Measurements from ENCODE around the gene ROBO3. TPM values are rescaled to one million over a fixed set of nuclear protein-coding genes. Genes with fewer than 3 reads are reported as not detected.

The ROBO3 gene
- total and polyA plus RNA-seq, 2 donors (not counting 3 experiments of a cell fraction or from before 2014, with no cell fraction given): 27.1 to 65.4 TPM

DNA sequence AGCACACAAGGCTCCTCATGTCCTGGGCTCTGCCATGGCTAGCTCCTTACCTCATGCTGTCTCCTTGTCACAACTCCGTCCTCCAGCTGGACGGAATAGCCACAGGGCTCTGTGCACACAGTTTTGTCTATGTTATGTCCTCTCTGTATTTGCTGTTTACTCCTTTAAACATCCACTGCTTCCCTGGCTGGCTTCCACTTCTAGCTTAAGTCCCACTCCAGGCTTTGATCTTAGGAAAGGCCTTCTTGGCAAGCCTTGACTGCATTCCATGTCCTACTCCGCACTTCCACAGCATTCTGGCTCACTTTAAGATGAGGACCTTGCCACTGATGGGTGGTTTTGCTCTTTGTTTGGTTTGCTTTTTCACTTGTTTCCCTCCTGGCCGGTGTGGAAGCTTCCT, 22.9 kb upstream of the ROBO3 start:
- Histone ChIP-seq H3K9me1 (replicated peaks; ENCODE audit: control insufficient read depth, extremely low read depth, insufficient read depth, low read length) (no peaks in the 10 kb centered on the region), H3K27ac (ENCODE audit: insufficient read depth, low read depth, low read length) (no peak overlapping the region), H3K4me3 (replicated peaks in 1 of 3; ENCODE audit: insufficient read depth in 1 of 3, low read depth in 1 of 3, low read length in 3 of 3) (no peak overlapping the region), H3K9ac (replicated peaks; ENCODE audit: extremely low read depth, insufficient read depth, low read length) (no peak overlapping the region), H3K9me3 (replicated peaks; ENCODE audit: control insufficient read depth, insufficient read depth, low read length) (no peaks in the 10 kb centered on the region), H3K36me3 (ENCODE audit: control insufficient read depth in 2 of 2, extremely low read depth in 1 of 2, insufficient read depth in 2 of 2, low read length in 2 of 2) (no peaks in the 10 kb centered on the region), H3K27me3 (ENCODE audit: control insufficient read depth in 2 of 2, insufficient read depth in 2 of 2, low read length in 2 of 2) (peaks cover 79 to 95% of the 10 kb centered on the region in 2 experiments), H3K4me2 (ENCODE audit: insufficient read depth, low read length) (no peak overlapping the region), H4K20me1 (replicated peaks; ENCODE audit: control insufficient read depth, extremely low read depth, insufficient read depth, low read length) (no peaks in the 10 kb centered on the region), H3K79me2 (ENCODE audit: control insufficient read depth, insufficient read depth, low read length) (no peaks in the 10 kb centered on the region), H2AFZ (ENCODE audit: low read depth, low read length) (no peak overlapping the region), H3K4me1 (ENCODE audit: control insufficient read depth, extremely low read depth, insufficient read depth, low read length) (peaks cover 1% of the 10 kb centered on the region)
- dilution Hi-C loops (cut with MboI; ENCODE audit: extremely low pct_ligation_motif_present, low sequenced_read_pairs) (no loop called here), intact Hi-C loops (cut with micrococcal nuclease) (no loop called here)
- POLR2A ChIA-PET: no interaction called here
- CTCF ChIA-PET: interaction anchor here (1.6 to 5.1 kb wide), 3 partner anchors 24 to 173 kb away, joined by 4 to 26 read pairs (median 8); no protein-coding TSS in a partner anchor
- FAIRE-seq (no peak), DNase-seq (ENCODE audit: low read depth, low spot score) (no peak)
- TF ChIP-seq FOS (IDR thresholded peaks at IDR 0.05; ENCODE audit: borderline replicate concordance, insufficient read depth, low read length) (no peak), CTCF (IDR thresholded peaks at IDR 0.05; ENCODE audit: extremely low read depth in 1 of 2, insufficient read depth in 1 of 2, low read depth in 1 of 2, low read length in 2 of 2) (no peak), POLR2A (IDR thresholded peaks at IDR 0.05; ENCODE audit: low read depth, low read length) (no peak), EZH2 (IDR thresholded peaks at IDR 0.05; ENCODE audit: borderline replicate concordance, low read depth, low read length, severe bottlenecking) (no peak), MAX (IDR thresholded peaks at IDR 0.05; ENCODE audit: insufficient read depth, insufficient read length) (no peak), MYC (IDR thresholded peaks at IDR 0.05; ENCODE audit: low read depth, low read length) (no peak)
- no TSS peak for BruUV-seq (replicated peaks)

DNA sequence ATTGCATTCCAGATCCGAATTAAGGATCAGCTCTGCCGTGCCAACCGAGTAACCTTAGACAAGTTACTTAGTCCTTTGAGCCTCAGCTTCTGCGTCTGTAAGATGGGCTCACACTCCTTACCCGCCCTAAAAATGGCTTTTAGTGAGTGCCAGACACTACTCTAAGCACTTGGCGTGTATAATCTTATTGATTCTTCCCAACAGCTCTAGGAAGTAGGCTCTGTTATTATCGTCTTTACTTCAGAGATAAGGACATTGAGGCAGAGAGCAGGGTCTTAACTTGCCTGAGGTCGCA, 21.7 kb upstream of the ROBO3 start:
- no peak for TF ChIP-seq POLR2AphosphoS5 (IDR thresholded peaks at IDR 0.05; ENCODE audit: insufficient read depth, low read depth, low read length)
- TF ChIP-seq CTCF (IDR thresholded peaks at IDR 0.05; ENCODE audit: extremely low read depth in 1 of 2, insufficient read depth in 1 of 2, low read depth in 1 of 2, low read length in 2 of 2): no peak
- no peak for TF ChIP-seq GATA2 (IDR thresholded peaks at IDR 0.05; ENCODE audit: insufficient read depth, insufficient read length, low read depth, low read length)
- TF ChIP-seq JUN (IDR thresholded peaks at IDR 0.05; ENCODE audit: borderline replicate concordance, insufficient read depth, insufficient read length, low read depth): no peak
- no peak for TF ChIP-seq EZH2 (IDR thresholded peaks at IDR 0.05; ENCODE audit: borderline replicate concordance, low read depth, low read length, severe bottlenecking)
- no peak for TF ChIP-seq MYC (IDR thresholded peaks at IDR 0.05; ENCODE audit: low read depth, low read length)
- TF ChIP-seq MAX (IDR thresholded peaks at IDR 0.05; ENCODE audit: insufficient read depth, insufficient read length): no peak
- no peak for TF ChIP-seq FOS (IDR thresholded peaks at IDR 0.05; ENCODE audit: borderline replicate concordance, insufficient read depth, low read length)
- TF ChIP-seq POLR2A (IDR thresholded peaks at IDR 0.05; ENCODE audit: low read depth, low read length): no peak
- intact Hi-C loops (cut with micrococcal nuclease) (no loop called here), dilution Hi-C loops (cut with MboI; ENCODE audit: extremely low pct_ligation_motif_present, low sequenced_read_pairs) (no loop called here)
- no TSS peak for BruUV-seq (replicated peaks)
- CTCF ChIA-PET: interaction anchor here (5.1 kb wide), 1 partner anchor 23 kb away, joined by 26 read pairs; no protein-coding TSS in a partner anchor
- Histone ChIP-seq H3K36me3 (ENCODE audit: control insufficient read depth in 2 of 2, extremely low read depth in 1 of 2, insufficient read depth in 2 of 2, low read length in 2 of 2) (no peaks in the 10 kb centered on the region), H3K79me2 (ENCODE audit: control insufficient read depth, insufficient read depth, low read length) (no peaks in the 10 kb centered on the region), H3K9ac (replicated peaks; ENCODE audit: extremely low read depth, insufficient read depth, low read length) (no peak overlapping the region), H3K4me1 (ENCODE audit: control insufficient read depth, extremely low read depth, insufficient read depth, low read length) (no peaks in the 10 kb centered on the region), H3K4me3 (replicated peaks in 1 of 3; ENCODE audit: insufficient read depth in 1 of 3, low read depth in 1 of 3, low read length in 3 of 3) (no peak overlapping the region), H3K27me3 (ENCODE audit: control insufficient read depth in 2 of 2, insufficient read depth in 2 of 2, low read length in 2 of 2) (peaks cover 84 to 99% of the 10 kb centered on the region in 2 experiments), H3K9me1 (replicated peaks; ENCODE audit: control insufficient read depth, extremely low read depth, insufficient read depth, low read length) (no peaks in the 10 kb centered on the region), H2AFZ (ENCODE audit: low read depth, low read length) (no peak overlapping the region), H3K9me3 (replicated peaks; ENCODE audit: control insufficient read depth, insufficient read depth, low read length) (no peaks in the 10 kb centered on the region), H3K4me2 (ENCODE audit: insufficient read depth, low read length) (no peak overlapping the region), H4K20me1 (replicated peaks; ENCODE audit: control insufficient read depth, extremely low read depth, insufficient read depth, low read length) (no peaks in the 10 kb centered on the region), H3K27ac (ENCODE audit: insufficient read depth, low read depth, low read length) (no peak overlapping the region)
- FAIRE-seq: no peak
- POLR2A ChIA-PET: no interaction called here
- no peak for DNase-seq (ENCODE audit: low read depth, low spot score)
